Measurements from ENCODE around the gene DTNB.

- TF ChIP-seq CTCF (IDR thresholded peaks at IDR 0.05) (no peak), POLR2A (IDR thresholded peaks at IDR 0.05) (no peak)
Observed at GRCh38 chr2:25446122-25446521, 227.3 kb downstream of the DTNB start.
